Neutrophil (primary cell): ENCODE results near the gene CAPRIN1.

Experiments used
- H3K27ac ChIP-seq: fragments of 200-600 bp; sonication (generic); 2 replicates; pipeline ENCODE4 v1.5.1; 2016; ENCODE audit warnings: mild to moderate bottlenecking, moderate library complexity
- H3K27me3 ChIP-seq: fragments of 200-600 bp; sonication (generic); 2 replicates; pipeline ENCODE4 v1.6.0; 2016; ENCODE audit warnings: mild to moderate bottlenecking
- H3K36me3 ChIP-seq: fragments of 200-600 bp; sonication (generic); 2 replicates; pipeline ENCODE4 v1.5.1; 2017
- H3K4me1 ChIP-seq, 2 experiments: fragments of 200-600 bp in 1 of 2; sonication (generic) in 1 of 2; 1 replicate in 1 of 2; 2 replicates in 1 of 2; pipeline versions ENCODE4 v1.5.1 to v1.6.1; 2013 to 2016; ENCODE audit warnings: low read depth in 1 of 2, low read length in 1 of 2, mild to moderate bottlenecking in 1 of 2, moderate library complexity in 1 of 2; ENCODE audit not compliant: control insufficient read depth in 1 of 2, insufficient read depth in 1 of 2
- H3K4me3 ChIP-seq, 2 experiments: fragments of 200-600 bp in 1 of 2; sonication (generic) in 1 of 2; 1 replicate in 1 of 2; 2 replicates in 1 of 2; pipeline ENCODE4 v1.5.1; 2013 to 2016; ENCODE audit warnings: low read depth in 1 of 2, low read length in 1 of 2, mild to moderate bottlenecking in 1 of 2, moderate library complexity in 1 of 2
- H3K9me3 ChIP-seq: fragments of 200-600 bp; sonication (generic); 2 replicates; pipeline ENCODE4 v1.5.1; 2016
- TF ChIP-seq, protein P1 (sequence below): fragments of 200-600 bp; sonication (generic); IDR thresholded peaks from 2 replicates; pipeline ENCODE4 v1.5.1; 2016; ENCODE audit warnings: antibody characterized with exemption

The CAPRIN1 gene

GRCh38 chr11:34029176-34029575 is 22.4 kb upstream of the CAPRIN1 start:
- Histone ChIP-seq H3K27me3 (no peaks in the 10 kb centered on the region), H3K4me1 (no peaks in the 10 kb centered on the region), H3K4me3 (no peak overlapping the region), H3K36me3 (no peaks in the 10 kb centered on the region), H3K9me3 (no peaks in the 10 kb centered on the region), H3K27ac (no peak overlapping the region)
- TF ChIP-seq, protein P1, sequence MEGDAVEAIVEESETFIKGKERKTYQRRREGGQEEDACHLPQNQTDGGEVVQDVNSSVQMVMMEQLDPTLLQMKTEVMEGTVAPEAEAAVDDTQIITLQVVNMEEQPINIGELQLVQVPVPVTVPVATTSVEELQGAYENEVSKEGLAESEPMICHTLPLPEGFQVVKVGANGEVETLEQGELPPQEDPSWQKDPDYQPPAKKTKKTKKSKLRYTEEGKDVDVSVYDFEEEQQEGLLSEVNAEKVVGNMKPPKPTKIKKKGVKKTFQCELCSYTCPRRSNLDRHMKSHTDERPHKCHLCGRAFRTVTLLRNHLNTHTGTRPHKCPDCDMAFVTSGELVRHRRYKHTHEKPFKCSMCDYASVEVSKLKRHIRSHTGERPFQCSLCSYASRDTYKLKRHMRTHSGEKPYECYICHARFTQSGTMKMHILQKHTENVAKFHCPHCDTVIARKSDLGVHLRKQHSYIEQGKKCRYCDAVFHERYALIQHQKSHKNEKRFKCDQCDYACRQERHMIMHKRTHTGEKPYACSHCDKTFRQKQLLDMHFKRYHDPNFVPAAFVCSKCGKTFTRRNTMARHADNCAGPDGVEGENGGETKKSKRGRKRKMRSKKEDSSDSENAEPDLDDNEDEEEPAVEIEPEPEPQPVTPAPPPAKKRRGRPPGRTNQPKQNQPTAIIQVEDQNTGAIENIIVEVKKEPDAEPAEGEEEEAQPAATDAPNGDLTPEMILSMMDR: no peak

GRCh38 chr11:34030382-34030781 is 21.1 kb upstream of the CAPRIN1 start:
- no peaks in the 10 kb centered on the region for H3K4me1 ChIP-seq

GRCh38 chr11:34033399-34033798 is 18.1 kb upstream of the CAPRIN1 start:
- Histone ChIP-seq H3K27ac (no peak overlapping the region), H3K4me1 (no peaks in the 10 kb centered on the region), H3K36me3 (no peaks in the 10 kb centered on the region), H3K9me3 (no peaks in the 10 kb centered on the region), H3K4me3 (no peak overlapping the region), H3K27me3 (no peaks in the 10 kb centered on the region)
- TF ChIP-seq, protein P1: no peak

More at GRCh38 chr11:34030382-34030781, 21.1 kb upstream of the CAPRIN1 start:
- TF ChIP-seq, protein P1: no peak
- H3K4me3 ChIP-seq: no peak overlapping the region
- no peaks in the 10 kb centered on the region for H3K27me3 ChIP-seq
- no peaks in the 10 kb centered on the region for H3K9me3 ChIP-seq
- no peaks in the 10 kb centered on the region for H3K36me3 ChIP-seq
- H3K27ac ChIP-seq: no peak overlapping the region

- no peak overlapping the region for H3K27ac ChIP-seq
- TF ChIP-seq, protein P1: no peak
- no peaks in the 10 kb centered on the region for H3K36me3 ChIP-seq
- no peaks in the 10 kb centered on the region for H3K4me1 ChIP-seq
- H3K9me3 ChIP-seq: no peaks in the 10 kb centered on the region
- no peaks in the 10 kb centered on the region for H3K27me3 ChIP-seq
- no peak overlapping the region for H3K4me3 ChIP-seq
Observed at GRCh38 chr11:34034053-34034452, 17.5 kb upstream of the CAPRIN1 start.

- Histone ChIP-seq H3K27ac (no peak overlapping the region), H3K4me3 (no peak overlapping the region), H3K9me3 (no peaks in the 10 kb centered on the region), H3K36me3 (no peaks in the 10 kb centered on the region), H3K4me1 (no peaks in the 10 kb centered on the region), H3K27me3 (no peaks in the 10 kb centered on the region)
- TF ChIP-seq, protein P1: no peak
Observed at GRCh38 chr11:34036456-34036855, 15.1 kb upstream of the CAPRIN1 start.

- no peak overlapping the region for H3K27ac ChIP-seq
- no peaks in the 10 kb centered on the region for H3K9me3 ChIP-seq
- no peaks in the 10 kb centered on the region for H3K36me3 ChIP-seq
- H3K4me3 ChIP-seq: no peak overlapping the region
- H3K4me1 ChIP-seq: no peaks in the 10 kb centered on the region
- H3K27me3 ChIP-seq: no peaks in the 10 kb centered on the region
- TF ChIP-seq, protein P1: no peak
Observed at GRCh38 chr11:34037016-34037415, 14.5 kb upstream of the CAPRIN1 start.
